LNCAP (cell line): Measurements from ENCODE around the gene OR13C8.
"Not testable (repeated sequence)": the region's sequence is repeated elsewhere in the genome, so short reads cannot be mapped to it uniquely, and the experiment has no call there.

Source experiments
- CTCF ChIP-seq: fragments of 450-650 bp; IDR thresholded peaks from 2 replicates; pipeline ENCODE4 v1.5.1; 2017; ENCODE audit warnings: mild to moderate bottlenecking

OR13C8 gene

GRCh38 chr9:104589626-104590025 is 20.7 kb downstream of the OR13C8 start:
- no peak for TF ChIP-seq CTCF

- not testable (repeated sequence) for TF ChIP-seq CTCF
Measured at GRCh38 chr9:104599313-104599712, 30.3 kb downstream of the OR13C8 start, which contains the start of gene OR13C5. Gene OR13C5, minus strand, starts transcription at chr9:104599413. Its CDS starts 0 bp downstream, at chr9:104599413.

DNA sequence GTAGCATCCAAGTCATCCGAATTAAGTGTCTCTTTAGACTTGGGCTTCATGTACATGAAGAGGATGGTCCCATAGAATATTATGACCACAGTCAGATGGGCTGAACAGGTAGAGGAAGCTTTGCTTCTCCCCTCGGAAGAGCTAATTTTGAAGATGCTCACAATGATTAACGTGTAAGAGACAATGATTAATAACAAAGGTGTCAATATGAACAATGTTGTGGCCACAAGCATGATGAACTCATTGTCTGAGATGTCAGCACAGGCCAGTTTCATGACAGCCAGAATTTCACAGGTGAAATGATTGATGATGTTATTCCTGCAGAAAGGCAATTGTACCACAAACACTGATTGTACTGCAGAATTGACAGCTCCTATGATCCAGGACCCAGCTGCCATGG is 35.8 kb downstream of the OR13C8 start:
- no peak for TF ChIP-seq CTCF

GRCh38 chr9:104605527-104605926 is 36.6 kb downstream of the OR13C8 start, which contains the start of gene OR13C2:
Gene OR13C2, minus strand, starts transcription at chr9:104605627. Its CDS starts 0 bp downstream, at chr9:104605627.
- not testable (repeated sequence) for TF ChIP-seq CTCF

DNA sequence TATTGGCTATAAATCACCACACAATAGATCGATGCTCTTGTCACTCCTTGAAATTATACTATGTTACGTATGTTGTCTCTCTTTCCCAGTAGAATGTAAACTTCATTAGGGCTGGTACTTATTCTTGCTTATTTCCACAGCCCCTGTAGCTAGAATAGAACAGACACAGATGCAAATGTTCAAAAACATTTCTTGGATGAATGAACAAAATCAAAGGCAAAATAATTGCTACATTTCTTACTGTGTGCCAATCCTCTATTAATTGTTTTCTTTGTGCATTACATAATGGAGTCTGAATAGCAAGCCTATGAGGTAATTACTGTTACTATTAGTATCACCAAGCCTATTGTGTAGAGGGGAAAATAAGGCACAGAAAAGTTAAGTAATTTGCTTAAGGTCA is 37.2 kb downstream of the OR13C8 start:
- TF ChIP-seq CTCF = no peak

GRCh38 chr9:104608336-104608735 is 39.4 kb downstream of the OR13C8 start:
- TF ChIP-seq CTCF = peak; percentile 61

DNA sequence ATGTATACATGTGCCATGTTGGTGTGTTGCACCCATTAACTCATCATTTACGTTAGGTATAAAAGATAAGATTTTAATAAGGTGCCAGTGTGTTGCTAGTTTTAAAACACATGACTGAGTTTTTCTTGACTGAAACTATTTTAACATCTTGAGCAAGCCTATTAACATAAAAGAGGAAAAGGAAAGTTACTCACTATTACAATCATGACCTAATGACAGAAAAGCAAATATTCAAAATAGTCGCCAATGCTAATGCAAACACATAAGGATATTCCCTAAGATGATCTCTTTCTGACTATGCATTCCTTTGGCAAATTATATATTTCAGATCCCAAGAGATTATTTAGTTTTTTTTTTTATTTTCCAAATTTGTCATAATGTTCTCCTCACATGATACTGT is 42.2 kb downstream of the OR13C8 start:
- no peak for TF ChIP-seq CTCF

DNA sequence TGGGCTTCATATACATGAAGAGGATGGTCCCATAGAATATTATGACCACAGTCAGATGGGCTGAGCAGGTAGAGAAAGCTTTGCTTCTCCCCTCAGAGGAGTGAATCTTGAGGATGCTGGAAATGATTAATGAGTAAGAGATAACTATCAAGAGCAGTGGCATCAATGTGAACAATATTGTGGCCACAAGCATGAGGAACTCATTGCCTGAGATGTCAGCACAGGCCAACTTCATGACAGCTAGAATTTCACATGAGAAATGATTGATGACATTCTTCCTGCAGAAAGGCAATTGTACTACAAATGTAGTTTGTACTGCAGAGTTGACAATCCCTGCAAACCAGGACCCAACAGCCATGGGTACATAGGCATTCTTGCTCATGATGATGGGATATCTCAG is 48.5 kb downstream of the OR13C8 start:
- no peak for TF ChIP-seq CTCF
